GM19397 (cell line): Measurements from ENCODE around the gene SERGEF.

Experiments
- ATAC-seq: cut with Tn5 transposase; IDR thresholded peaks from one replicate; pipeline ENCODE4 v1.9.1; 2021; ENCODE audit warnings: mild to moderate bottlenecking, moderate library complexity; ENCODE audit not compliant: unreplicated experiment

The SERGEF gene

GRCh38 chr11:17865765-17866428 lies 146.9 kb downstream of the SERGEF start:
- ATAC-seq: no peak

GRCh38 chr11:17864478-17864941 lies 148.3 kb downstream of the SERGEF start:
- no peak for ATAC-seq

- ATAC-seq: no peak
These were observed 151.7 kb downstream of the SERGEF start for GRCh38 chr11:17861036-17861755.

GRCh38 chr11:17859552-17859951 lies 153.3 kb downstream of the SERGEF start:
- no peak for ATAC-seq

- no peak for ATAC-seq
These were observed 157.1 kb downstream of the SERGEF start for GRCh38 chr11:17855531-17856290.

- no peak for ATAC-seq
These were observed 159.6 kb downstream of the SERGEF start for GRCh38 chr11:17853280-17853679.

GRCh38 chr11:17852246-17852645 lies 160.6 kb downstream of the SERGEF start:
- ATAC-seq: no peak

- no peak for ATAC-seq
These were observed 161.2 kb downstream of the SERGEF start for GRCh38 chr11:17851697-17852096.

- no peak for ATAC-seq
These were observed 162.5 kb downstream of the SERGEF start for GRCh38 chr11:17850336-17850735.

GRCh38 chr11:17848715-17849114 lies 164.1 kb downstream of the SERGEF start:
- ATAC-seq: no peak

- no peak for ATAC-seq
These were observed 165.9 kb downstream of the SERGEF start for GRCh38 chr11:17846852-17847453.

- no peak for ATAC-seq
These were observed 167.4 kb downstream of the SERGEF start for GRCh38 chr11:17845431-17845881.

GRCh38 chr11:17840101-17840548 lies 172.7 kb downstream of the SERGEF start:
- ATAC-seq: no peak

- no peak for ATAC-seq
These were observed 173.4 kb downstream of the SERGEF start for GRCh38 chr11:17839450-17839849.

GRCh38 chr11:17838102-17838501 lies 174.7 kb downstream of the SERGEF start:
- ATAC-seq: no peak

GRCh38 chr11:17831883-17832282 lies 181.0 kb downstream of the SERGEF start:
- no peak for ATAC-seq

GRCh38 chr11:17831228-17831627 lies 181.6 kb downstream of the SERGEF start:
- no peak for ATAC-seq

GRCh38 chr11:17828311-17828751 lies 184.5 kb downstream of the SERGEF start:
- no peak for ATAC-seq

GRCh38 chr11:17827006-17827405 lies 185.8 kb downstream of the SERGEF start:
- no peak for ATAC-seq

GRCh38 chr11:17822401-17822781 lies 190.5 kb downstream of the SERGEF start:
- no peak for ATAC-seq
